Measurements from ENCODE around the gene DMXL1.
A peak's percentile ranks its signal among the peaks of the same experiment; 100 is the strongest.
"Not testable (repeated sequence)": the region's sequence is repeated elsewhere in the genome, so short reads cannot be mapped to it uniquely, and the experiment has no call there.

The DMXL1 gene

DNA sequence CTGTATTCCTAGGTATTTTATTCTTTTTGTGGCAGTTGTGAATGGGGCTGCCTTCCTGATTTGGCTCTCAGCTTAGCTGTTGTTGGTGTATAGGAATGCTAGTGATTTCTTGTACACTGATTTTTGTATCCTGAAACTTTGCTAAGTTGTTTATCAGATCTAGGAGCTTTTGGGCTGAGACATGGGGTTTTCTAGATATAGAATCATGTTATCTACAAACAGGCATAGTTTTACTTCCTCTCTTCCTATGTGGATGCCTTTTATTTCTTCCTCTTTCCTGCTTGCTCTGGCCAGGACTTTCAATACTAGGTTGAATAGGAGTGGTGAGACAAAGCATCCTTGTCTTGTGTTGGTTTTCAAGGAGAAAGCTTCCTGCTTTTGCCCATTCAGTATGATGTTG lies 129.9 kb downstream of the DMXL1 start:
- DNase-seq (ENCODE audit: low read depth) = no peak

DNA sequence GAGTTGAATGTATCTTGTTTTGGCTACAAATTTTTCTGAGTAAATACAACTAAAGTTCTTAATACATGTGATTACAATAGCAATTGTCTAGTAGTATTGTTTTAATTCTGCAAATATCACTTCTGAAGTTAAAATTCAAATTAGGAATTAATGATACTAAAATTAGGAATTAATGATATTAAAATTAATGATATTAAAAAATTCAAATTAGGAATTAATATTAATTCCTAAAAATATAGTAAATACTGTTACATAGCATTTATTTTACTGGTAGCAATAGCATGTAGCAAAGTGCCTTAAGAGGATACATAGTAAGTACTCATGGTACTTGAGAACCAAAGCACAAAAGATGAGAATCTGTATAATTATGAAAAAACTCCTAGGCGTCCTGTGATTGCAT lies 136.2 kb downstream of the DMXL1 start:
- DNase-seq (ENCODE audit: low read depth) = no peak

DNA sequence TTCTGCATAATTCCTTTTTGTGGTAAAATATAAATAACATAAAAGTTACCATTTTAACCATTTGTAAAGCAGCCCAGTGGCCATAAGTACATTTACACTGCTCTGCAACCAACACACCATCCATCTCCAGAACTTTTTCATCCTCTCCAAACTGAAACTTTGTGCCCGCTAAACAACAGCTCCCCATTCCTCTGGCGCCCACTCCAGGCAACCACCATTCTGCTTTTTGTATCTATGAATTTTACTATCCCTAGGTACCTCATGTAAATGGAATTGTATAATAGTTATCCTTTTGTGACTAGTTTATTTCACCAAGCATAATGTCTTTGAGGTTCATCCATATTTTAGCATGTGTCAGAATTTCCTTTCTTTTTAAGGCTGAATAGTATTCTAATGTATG lies 141.1 kb downstream of the DMXL1 start:
- no peak for DNase-seq (ENCODE audit: low read depth)

DNA sequence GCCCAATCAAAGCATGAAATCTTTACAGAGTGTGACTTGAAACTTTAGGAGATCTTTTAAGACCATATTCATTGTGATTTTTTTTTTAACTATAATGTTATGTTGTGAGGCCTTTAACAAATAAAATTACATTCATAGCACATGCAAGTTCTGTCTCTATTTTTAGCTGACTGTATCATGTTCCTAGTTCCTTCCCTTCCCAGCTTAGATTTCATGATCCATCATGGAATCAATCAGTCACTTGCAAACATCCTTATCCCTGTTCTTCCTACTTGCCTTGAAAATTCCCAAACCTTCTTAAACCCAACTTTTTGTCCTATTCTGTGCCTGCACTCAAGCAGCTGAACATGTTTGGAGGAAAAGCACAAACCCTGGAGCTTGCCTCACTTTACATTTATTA lies 141.8 kb downstream of the DMXL1 start:
- DNase-seq (ENCODE audit: low read depth) = no peak

DNA sequence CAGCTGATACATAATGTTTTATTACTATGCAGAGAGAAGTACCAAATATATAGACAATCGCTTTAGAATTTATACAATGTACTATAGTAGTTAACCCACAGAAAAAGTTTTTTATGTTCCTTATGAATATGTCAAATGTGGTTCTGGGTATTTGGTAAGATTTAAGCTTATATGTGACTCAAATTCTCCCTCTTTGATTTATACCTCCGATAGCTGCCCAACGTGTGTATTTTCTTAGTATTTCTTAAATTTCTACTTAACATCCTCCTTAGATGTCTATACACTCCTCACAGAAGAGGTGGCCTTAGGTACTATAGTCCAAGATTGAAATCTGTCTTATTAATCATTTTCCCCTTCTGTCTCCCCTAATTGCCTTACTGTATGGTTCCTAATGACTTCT lies 146.3 kb downstream of the DMXL1 start:
- no peak for DNase-seq (ENCODE audit: low read depth)

DNA sequence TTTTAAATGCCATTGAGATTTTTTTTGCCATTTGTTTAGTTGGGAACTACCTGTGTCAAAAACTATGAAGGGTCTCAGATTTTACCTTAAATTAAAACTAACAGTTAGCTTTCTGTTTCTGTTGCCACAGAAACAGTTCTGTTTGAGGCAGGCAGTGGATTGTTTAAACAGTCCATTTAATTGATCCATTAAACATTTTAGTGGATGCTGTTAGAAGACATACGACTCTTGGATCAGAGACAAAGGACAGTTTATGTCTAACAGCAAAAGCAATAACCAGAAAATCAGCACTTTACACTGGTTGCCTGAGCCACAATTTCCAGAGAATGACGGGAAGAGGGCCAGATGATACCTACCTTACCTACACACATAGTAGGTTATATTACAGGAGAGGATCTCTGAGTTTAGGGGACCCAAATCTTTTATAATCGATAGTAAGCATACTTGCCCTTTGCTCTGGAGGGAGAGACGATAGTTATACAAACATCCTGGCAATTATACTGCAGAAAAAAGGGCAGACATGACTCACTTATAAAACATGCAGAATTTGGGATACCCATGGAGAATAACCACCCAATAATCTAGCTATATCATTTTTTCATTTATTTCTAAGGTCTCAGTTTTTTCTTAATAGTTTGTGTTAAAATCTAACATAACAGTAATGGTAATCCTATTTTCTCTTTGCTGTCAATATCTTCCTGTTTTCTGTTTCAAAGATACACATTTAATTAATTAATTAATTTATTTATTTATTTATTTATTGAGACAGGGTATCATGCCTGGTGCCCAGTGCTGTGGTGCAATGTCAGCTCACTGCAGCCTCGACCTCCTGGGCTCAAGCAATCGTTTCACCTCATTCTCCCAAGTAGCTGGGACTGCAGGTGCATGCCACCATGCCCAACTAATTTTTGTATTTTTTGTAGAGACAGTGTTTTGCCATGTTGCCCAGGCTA lies 148.2 kb downstream of the DMXL1 start:
- peak; percentile 39 for DNase-seq (ENCODE audit: low read depth)

DNA sequence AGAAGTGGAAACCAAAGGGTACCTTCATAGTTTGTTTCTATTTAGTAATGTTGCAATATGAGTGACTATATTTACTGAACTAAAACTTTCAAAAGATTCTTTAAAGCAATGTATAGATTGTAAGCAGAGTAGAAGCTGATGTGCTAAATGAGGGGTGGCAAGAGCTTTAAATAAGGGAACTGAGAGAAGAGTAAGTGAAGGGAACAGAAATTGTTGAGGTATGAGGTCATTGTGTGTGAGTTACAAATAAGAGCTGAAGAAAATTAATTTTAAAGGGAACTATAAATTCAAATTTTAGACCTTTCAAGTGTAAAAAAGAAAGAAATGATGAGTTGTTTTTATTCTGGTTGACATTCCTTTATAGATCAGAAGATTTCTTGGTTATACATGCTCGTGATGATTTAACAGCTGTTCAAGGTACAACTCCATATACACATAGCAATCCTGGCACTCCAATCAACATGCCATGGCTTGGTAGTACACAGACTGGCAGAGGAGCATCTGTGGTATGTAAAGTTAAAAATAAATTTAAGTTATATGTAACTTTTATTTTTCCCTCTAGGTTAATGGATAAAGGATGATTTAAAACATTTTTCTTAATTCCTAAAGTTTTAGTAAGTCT lies 149.8 kb downstream of the DMXL1 start:
- DNase-seq (ENCODE audit: low read depth) = peak; percentile 4

DNA sequence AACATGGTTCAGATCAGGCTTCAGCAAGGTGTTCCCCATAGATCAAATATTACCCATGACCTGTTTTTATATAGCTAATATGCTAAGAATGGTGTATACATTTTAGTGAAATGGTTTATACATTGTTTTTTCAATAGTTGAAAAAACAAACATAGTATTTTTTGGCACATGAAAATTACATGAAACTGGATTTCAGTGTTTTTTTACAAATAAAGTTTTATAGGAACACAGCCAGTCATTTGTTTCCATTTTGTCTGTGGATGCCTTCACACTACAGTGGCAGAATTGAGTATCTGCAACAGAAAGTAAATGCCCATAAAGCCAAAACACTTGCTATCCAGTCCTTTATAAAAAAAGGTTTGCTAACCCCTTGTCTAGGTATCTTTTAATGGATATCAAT lies 150.4 kb downstream of the DMXL1 start:
- DNase-seq (ENCODE audit: low read depth) = no peak

DNA sequence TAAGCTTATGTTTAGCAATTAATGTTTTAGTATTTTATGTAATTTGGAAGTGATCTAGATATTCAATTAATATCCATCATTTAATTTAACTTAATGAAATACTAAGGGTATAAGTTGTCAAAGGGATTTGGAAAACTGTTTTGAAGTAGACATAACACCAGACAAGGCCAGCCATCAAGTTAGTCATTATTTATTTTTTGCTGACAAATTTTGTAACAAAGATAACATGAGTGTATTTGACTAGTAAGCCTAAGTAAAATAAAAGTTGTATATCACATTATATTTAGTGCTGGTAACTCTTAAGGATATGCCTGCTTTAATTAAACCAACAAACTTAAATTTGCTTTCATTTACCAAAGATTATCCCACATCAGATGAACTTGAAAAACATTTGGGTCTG lies 159.1 kb downstream of the DMXL1 start:
- DNase-seq (ENCODE audit: low read depth) = no peak

GRCh38 chr5:119238265-119239118 lies 167.6 kb downstream of the DMXL1 start:
- no peak for DNase-seq (ENCODE audit: low read depth)

- DNase-seq (ENCODE audit: low read depth) = no peak
These were observed 168.2 kb downstream of the DMXL1 start for GRCh38 chr5:119239119-119239417.

- DNase-seq (ENCODE audit: low read depth) = not testable (repeated sequence)
These were observed 168.9 kb downstream of the DMXL1 start for GRCh38 chr5:119239826-119240225.

DNA sequence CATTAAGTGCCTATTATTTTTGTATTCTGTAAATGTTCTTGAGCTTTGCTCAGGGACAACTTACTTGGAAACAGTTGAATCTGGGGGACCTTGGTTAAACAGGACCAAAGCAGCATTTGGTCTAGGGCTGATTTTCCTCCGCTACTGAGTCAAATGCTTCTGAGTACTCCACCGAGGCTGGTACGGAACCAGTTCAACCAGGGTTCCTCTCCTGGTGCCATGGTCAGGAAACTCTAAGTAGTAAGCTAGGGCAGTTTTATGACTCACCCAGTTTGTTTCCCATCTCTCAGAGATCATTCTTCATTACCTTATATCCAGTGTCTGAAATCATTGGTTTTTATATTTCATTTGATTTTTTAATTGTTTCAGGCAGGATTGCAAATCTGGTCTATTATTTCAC lies 173.0 kb downstream of the DMXL1 start:
- no peak for DNase-seq (ENCODE audit: low read depth)

DNA sequence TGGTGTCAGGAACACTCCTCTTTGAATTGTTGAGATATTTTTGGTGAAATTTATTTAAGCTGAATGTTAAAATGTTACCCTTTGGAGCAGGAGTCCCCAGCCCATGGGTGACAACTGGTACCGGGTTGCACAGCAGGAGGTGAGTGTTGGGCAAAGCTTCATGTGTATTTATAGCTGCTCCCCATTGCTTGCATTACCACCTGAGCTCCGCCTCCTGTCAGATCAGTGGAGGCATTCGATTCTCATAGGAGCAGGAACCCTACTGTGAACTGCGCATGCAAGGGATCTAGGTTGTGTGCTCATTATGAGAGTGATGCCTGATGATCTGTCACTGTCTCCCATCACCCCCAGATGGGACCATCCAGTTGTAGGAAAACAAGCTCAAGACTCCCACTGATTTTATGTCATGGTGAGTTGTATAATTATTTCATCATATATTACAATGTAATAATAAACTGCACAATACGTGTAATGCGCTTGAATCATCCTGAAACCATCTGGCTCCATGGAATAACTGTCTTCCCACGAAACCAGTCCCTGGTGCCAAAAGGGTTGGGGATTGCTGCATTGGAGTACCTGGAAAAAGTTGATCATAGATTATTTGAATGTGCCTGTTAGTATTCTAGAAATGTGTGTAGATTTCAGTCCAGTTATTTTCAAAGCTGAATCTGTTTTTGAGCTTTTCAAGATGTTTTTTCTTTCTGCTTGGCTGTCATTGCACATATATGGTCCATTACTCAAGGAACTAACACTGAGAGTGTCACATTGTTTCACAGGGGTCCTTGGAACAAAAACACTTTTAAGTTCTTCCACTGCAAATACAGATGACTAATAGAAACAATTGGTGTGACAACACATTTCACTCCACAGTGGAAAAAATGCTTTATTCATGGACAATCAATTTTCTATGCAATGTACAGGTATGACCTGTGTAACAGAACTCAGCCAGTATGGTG lies 180.3 kb downstream of the DMXL1 start:
- peak; percentile 16 for DNase-seq (ENCODE audit: low read depth)

- DNase-seq (ENCODE audit: low read depth) = peak; percentile 32
These were observed 184.9 kb downstream of the DMXL1 start for GRCh38 chr5:119255571-119256356.

- no peak for DNase-seq (ENCODE audit: low read depth)
These were observed 186.7 kb downstream of the DMXL1 start for GRCh38 chr5:119257613-119258012.

DNA sequence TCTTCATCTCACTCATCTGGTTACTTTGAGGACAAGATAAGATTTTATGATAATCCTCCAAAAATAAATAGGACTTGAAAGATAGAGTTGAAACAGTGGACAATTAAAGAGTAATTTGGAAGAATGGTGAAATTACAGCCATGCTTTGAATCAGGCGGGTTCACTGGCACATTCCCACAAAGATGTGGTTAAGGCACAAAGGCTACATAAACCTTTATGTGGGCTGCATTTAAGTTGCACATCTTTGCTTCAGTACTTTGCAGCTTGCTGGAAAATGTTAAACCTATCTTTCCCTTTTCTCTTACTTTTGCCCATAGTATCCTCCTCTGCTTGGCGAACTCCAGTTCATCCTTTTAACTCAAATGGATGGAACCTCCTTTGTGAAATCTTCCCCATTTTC lies 192.8 kb downstream of the DMXL1 start:
- DNase-seq (ENCODE audit: low read depth) = no peak

DNA sequence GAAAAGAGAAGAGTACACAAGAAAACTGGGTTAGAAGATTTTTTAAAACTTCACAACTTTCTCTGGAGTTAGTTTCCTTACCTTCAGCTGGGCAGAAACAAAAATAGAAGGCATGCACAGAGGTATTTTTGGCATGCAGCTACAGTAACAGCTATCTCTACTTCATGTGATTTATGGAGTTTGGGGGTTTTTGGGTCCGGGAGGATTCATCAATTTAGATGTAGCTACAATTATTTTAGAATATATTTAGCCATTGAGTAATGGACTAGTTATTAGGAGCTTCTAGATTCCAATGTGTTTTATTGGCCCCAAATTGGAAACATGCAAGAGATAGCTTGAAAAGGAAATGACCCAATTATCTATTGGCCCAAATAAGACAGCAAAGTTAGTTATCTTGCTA lies 193.3 kb downstream of the DMXL1 start:
- DNase-seq (ENCODE audit: low read depth) = peak; percentile 36

DNA sequence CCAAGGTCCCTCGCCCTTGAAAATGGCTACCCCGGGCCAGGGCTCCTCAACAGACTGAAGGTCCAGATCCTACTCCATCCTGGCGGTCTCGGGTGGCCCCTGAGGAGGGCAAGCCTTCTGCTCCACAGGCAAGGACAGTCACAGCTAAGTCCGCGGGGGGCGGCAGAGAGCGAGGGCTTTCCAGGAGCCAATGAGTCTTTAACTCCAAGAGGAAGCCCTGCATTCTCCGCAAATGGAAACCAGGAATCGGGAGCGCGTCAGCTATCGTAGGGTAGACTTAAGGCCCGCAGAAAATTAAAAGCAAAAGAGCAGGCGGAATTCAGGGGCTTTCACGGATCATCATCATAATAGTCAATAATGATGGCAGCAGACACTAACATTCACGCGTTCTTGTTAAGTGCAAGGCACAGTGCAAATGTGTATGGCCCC lies 197.1 kb downstream of the DMXL1 start:
- peak; percentile 95 for DNase-seq (ENCODE audit: low read depth)

DNA sequence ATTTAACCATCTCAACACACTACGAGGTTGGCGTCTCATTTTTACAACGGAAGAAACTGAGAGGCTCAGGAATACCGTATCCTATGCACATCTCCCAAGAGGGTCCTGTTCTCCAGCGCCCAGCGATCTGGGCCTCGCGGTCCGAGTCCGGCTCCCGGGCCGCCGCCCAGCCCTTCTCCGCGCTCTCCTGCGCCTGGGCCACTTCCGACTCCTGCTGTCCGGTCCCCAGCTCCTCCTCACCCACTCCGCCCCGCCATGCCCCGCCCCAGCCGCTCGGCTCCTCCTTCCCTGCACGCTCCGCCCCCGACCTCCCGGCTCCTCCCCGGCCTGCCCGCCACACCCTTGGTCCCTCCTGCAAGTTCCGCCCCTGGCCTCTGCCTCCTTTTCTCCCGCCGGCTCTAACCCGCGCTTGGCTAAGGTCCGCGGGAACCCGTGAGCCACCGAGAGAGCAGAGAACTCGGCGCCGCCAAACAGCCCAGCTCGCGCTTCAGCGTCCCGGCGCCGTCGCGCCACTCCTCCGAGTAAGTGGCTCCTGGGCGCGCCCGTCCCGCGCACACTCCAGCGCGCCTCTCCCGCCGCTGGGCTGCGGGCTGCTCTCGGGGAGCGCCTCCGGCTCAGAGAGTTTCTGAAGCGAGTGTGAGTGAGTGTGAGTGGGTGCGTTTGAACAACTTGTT lies 197.6 kb downstream of the DMXL1 start:
- DNase-seq (ENCODE audit: low read depth) = peak; percentile 94

Data from EH (cell line).